LNCaP clone FGC (cell line): ENCODE results near the gene TOP3B.

Source experiments
- DNase-seq: peaks from one replicate; pipeline ENCODE4 v3.0.0-alpha.2; 2011; ENCODE audit warnings: low read depth
- H3K4me3 ChIP-seq: 2 replicates; pipeline ENCODE4 v1.5.1; 2011; ENCODE audit warnings: mild to moderate bottlenecking, low read depth, low read length, control low read depth
- TF ChIP-seq, protein P1 (sequence below): IDR thresholded peaks from 2 replicates; pipeline ENCODE4 v1.5.1; 2012; ENCODE audit warnings: mild to moderate bottlenecking; ENCODE audit not compliant: control insufficient read depth, insufficient read depth; ENCODE audit errors: extremely low read depth

Gene TOP3B

DNA sequence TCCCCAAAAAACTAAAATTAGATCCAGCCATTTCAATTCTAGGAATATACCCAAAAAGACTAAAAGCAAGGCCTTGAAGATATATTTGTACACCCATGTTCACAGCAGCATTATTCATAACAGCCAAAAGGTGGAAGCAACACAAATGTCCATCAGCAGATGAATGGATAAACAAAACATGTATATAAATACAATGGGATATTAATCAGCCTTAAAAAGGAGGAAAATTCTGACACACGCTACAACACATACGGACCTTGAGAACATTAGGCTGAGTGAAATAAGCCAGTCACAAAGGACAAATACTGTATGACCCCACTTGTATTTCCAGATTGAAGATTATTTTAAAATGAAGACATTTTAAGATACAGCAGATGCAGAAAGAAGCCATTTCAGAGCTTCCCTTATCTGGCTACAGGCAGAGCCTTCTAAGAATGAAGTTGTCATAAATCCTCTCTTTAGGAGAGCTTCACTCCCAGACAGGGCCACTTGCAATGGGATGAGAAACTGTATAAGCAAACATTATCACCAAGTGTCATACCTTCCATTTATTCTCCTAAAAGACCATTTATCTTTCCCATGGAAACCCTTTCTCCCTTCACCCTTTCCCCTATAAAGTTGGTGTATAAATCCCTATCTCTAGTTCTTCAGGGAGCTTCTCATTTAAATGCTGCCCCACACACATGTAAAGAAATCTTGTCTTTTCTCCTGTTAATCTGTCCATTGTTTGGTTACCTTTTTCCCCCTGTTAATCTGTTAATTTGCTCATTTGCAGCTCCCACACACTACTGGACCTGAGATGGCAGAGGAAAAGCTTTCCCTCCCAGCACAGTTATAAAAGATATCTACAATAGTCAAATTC is 19.3 kb upstream of the TOP3B start:
- TF ChIP-seq, protein P1, sequence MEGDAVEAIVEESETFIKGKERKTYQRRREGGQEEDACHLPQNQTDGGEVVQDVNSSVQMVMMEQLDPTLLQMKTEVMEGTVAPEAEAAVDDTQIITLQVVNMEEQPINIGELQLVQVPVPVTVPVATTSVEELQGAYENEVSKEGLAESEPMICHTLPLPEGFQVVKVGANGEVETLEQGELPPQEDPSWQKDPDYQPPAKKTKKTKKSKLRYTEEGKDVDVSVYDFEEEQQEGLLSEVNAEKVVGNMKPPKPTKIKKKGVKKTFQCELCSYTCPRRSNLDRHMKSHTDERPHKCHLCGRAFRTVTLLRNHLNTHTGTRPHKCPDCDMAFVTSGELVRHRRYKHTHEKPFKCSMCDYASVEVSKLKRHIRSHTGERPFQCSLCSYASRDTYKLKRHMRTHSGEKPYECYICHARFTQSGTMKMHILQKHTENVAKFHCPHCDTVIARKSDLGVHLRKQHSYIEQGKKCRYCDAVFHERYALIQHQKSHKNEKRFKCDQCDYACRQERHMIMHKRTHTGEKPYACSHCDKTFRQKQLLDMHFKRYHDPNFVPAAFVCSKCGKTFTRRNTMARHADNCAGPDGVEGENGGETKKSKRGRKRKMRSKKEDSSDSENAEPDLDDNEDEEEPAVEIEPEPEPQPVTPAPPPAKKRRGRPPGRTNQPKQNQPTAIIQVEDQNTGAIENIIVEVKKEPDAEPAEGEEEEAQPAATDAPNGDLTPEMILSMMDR = no peak
- no peak overlapping the region for H3K4me3 ChIP-seq
- no peak for DNase-seq

DNA sequence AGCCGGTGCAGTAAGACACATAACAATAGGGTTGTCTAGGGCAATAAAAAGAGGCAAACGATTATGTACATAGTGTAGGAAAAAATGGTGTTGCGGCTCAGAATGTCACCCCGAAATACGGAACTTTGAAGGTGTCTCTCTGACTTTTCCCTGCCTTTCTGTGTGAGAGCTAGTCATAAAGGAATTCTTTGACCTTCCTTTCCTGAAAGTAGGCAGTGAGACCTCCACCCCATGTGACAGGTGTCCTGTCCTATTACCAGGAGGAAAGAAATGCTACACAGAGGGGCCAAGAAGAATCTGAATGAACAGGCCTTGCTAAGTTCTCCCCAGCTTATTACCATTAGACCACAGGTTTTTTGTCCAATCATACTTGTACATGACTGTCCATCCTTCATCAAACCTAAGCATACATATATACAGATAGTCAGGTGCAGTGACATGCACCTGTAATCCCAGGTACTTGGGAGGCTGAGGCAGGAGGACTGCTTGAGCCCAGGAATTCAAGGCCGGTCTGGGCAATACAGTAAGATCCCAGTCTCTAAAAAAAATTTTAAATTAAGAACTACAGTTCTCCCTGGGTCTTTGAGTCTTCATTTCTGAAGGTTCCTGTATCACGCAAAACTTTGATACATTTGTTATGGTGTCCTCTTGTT is 16.1 kb upstream of the TOP3B start:
- DNase-seq = no peak
- TF ChIP-seq, protein P1 = no peak
- no peak overlapping the region for H3K4me3 ChIP-seq

DNA sequence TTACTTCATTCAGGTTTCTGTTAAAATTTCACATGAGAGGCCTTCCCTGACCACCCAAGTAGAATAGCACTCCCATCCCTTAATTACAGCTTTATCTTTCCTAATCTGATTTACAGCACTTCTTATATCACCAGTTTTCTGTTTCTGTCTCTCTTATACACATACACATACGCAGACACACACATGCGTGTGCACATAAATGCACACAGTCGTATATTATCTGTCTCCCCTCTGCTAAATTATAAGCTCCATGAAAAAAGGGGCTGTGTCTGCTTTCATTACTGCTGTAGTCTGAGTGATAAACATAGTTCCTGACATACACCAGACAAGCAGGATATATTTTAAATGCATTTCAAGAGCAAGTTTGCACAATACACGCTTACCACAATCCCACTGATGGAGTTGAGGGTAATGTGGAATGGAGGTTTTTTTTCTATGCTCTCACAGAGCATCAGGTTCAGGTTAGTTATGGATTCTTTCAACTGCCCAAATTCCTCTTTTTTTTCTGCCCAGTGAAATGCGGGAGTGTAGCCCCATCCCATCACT is 13.7 kb upstream of the TOP3B start:
- DNase-seq = no peak
- no peak overlapping the region for H3K4me3 ChIP-seq
- TF ChIP-seq, protein P1 = no peak

DNA sequence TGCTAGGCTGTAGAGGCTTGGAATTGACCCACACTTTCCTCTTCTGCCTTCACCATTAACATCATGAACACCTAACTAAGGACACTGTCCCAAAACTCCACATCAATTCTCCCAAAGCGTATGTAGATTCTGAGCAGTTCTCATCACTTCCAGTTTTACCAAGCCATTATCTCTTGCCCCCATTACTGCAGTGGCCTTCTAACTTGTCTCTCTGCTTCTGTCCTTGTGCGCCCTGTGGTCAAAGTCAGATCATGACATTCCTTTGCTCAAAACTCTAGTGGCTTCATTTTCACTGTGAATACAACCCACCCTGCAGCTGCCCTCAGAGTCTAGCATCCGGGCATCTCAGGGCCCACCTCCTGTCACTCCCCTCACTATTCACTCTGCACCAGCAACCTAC is 13.1 kb upstream of the TOP3B start:
- no peak for DNase-seq
- no peak overlapping the region for H3K4me3 ChIP-seq
- TF ChIP-seq, protein P1 = no peak

DNA sequence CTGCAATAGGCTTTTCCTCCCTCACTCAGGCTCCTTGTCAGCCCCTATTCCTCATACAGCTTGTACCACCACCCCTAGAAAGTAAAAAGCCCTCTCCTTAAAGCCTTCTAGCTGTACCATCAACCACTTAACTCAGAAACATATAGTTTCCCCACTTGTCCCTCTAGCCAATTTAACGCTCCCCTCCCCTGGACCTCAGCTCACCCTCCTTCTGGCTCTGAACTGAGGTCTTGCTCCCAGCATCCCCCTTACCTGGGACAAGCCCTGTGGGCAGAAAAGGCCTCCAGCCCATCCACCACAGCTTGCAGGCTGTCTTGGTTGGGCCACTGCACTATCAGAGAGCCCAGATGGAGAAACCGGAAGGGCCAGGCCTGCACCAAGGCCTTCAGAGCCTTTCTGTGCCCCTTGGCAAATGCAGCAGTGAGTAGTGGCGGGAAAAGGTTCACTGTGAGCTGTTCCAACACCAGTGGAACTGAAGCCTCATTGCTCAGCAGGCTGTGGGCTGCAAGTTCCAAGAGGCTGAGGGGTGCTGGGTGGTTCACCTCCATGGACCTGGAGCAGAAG is 12.4 kb upstream of the TOP3B start:
- no peak for DNase-seq
- TF ChIP-seq, protein P1 = no peak
- no peak overlapping the region for H3K4me3 ChIP-seq

DNA sequence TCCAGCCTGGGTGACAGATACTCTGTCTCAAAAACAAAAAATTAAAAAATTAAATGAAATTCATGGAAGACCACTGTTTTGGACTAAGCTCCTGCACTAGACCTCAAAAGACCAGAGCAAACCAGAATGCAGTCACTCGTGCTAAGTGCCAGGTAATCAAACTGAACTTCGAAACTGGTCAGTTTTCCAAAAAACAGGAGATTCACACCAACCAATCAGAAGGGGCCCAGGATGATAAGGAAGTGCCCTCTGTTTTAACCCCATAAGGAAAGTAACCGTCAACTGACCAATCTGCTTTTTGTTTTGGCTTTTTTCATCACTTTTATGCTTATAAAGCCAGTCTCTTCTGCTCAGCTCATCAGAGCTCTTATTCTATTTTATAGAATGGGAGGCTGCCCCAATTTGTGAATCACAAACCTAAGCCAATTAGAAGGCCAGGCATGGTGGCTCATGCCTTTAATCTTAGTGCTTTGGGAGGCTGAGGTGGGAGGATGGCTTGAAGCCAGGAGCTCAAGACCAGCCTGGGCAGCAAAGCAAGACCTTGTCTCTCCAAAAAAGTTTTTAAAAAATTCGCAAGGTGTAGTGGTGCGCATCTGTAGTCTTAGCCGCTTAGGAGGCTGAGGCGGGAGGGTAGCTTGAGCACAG is 10.1 kb upstream of the TOP3B start:
- no peak overlapping the region for H3K4me3 ChIP-seq
- DNase-seq = no peak
- TF ChIP-seq, protein P1 = no peak
